ENCODE measurements around the gene MYLK2.
"Not testable (repeated sequence)": the region's sequence is repeated elsewhere in the genome, so short reads cannot be mapped to it uniquely, and the experiment has no call there.

MYLK2 gene

GRCh38 chr20:31819083-31819784 is at the start of gene MYLK2:
TSS of gene MYLK2 (plus strand) at chr20:31819356. CDS start at chr20:31819581, 225 bp downstream.
- DNase-seq: no peak

GRCh38 chr20:31769681-31770080 is 49.5 kb upstream of the MYLK2 start:
- DNase-seq: no peak

- DNase-seq: no peak
Measured at GRCh38 chr20:31770243-31770642, 48.9 kb upstream of the MYLK2 start.

- DNase-seq: no peak
Measured at GRCh38 chr20:31774408-31774807, 44.7 kb upstream of the MYLK2 start.

GRCh38 chr20:31780839-31781238 is 38.3 kb upstream of the MYLK2 start:
- no peak for DNase-seq

- no peak for DNase-seq
Measured at GRCh38 chr20:31781945-31782344, 37.2 kb upstream of the MYLK2 start.

GRCh38 chr20:31784354-31785044 is 34.7 kb upstream of the MYLK2 start:
- DNase-seq: no peak

GRCh38 chr20:31785089-31785488 is 34.1 kb upstream of the MYLK2 start:
- no peak for DNase-seq

GRCh38 chr20:31788578-31788977 is 30.6 kb upstream of the MYLK2 start:
- no peak for DNase-seq

- DNase-seq: no peak
Measured at GRCh38 chr20:31790401-31790800, 28.8 kb upstream of the MYLK2 start.

GRCh38 chr20:31797364-31797763 is 21.8 kb upstream of the MYLK2 start:
- no peak for DNase-seq

- no peak for DNase-seq
Measured at GRCh38 chr20:31801508-31801907, 17.6 kb upstream of the MYLK2 start.

GRCh38 chr20:31803552-31804291 is 15.4 kb upstream of the MYLK2 start:
- DNase-seq: no peak

- DNase-seq: no peak
Measured at GRCh38 chr20:31806564-31807355, 12.4 kb upstream of the MYLK2 start.

- DNase-seq: no peak
Measured at GRCh38 chr20:31808481-31808880, 10.7 kb upstream of the MYLK2 start.

GRCh38 chr20:31809661-31810060 is 9.5 kb upstream of the MYLK2 start:
- no peak for DNase-seq

- DNase-seq: peak; percentile 26
Measured at GRCh38 chr20:31811198-31811597, 8.0 kb upstream of the MYLK2 start.

GRCh38 chr20:31811796-31812728 is 7.1 kb upstream of the MYLK2 start:
- DNase-seq: peak; percentile 40

- DNase-seq: no peak
Measured at GRCh38 chr20:31813611-31814010, 5.5 kb upstream of the MYLK2 start.

GRCh38 chr20:31814142-31814541 is 5.0 kb upstream of the MYLK2 start:
- not testable (repeated sequence) for DNase-seq

GRCh38 chr20:31815408-31816188 is 3.6 kb upstream of the MYLK2 start:
- DNase-seq: no peak

Measured in activated CD8-positive, alpha-beta memory T cell treated with anti-CD3 and anti-CD28 coated beads for 24 hours (primary cell).